Neural progenitor cell (in vitro differentiated cells): ENCODE results near the gene NPIPA8.
"Not testable (repeated sequence)": the region's sequence is repeated elsewhere in the genome, so short reads cannot be mapped to it uniquely, and the experiment has no call there.

Source experiments
- EZH2 ChIP-seq: fragments of 200-600 bp; sonication (generic); IDR thresholded peaks from 2 replicates; pipeline ENCODE4 v1.6.1; 2017; ENCODE audit warnings: antibody characterized with exemption, mild to moderate bottlenecking, moderate library complexity
- EZH2phosphoT487 ChIP-seq: fragments of 200-600 bp; sonication (generic); IDR thresholded peaks from 2 replicates; pipeline ENCODE4 v1.6.1; 2017; ENCODE audit warnings: antibody characterized with exemption
- TF ChIP-seq, protein P1 (sequence below): fragments of 200-600 bp; sonication (generic); IDR thresholded peaks from 2 replicates; pipeline ENCODE4 v1.5.1; 2017; ENCODE audit warnings: antibody characterized with exemption, mild to moderate bottlenecking

DNA sequence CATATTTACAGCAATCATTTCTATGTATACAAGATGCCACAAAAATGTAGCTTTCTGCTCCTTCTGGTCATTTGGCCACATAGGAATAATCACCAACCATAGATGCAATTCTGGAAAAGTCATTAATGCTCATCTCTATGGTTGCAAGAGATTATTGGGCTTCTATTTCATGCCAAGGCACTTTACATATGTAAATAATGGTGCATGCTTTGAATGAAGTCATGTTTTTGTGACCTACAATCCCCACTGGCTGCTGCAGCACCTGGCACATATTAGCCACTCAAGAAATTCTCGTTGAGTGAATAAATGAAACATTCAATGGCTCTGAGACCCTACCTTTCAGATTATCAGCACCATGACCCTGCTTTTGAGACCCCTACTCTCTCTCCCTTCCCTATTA lies 50.2 kb downstream of the NPIPA8 start:
- TF ChIP-seq, protein P1, sequence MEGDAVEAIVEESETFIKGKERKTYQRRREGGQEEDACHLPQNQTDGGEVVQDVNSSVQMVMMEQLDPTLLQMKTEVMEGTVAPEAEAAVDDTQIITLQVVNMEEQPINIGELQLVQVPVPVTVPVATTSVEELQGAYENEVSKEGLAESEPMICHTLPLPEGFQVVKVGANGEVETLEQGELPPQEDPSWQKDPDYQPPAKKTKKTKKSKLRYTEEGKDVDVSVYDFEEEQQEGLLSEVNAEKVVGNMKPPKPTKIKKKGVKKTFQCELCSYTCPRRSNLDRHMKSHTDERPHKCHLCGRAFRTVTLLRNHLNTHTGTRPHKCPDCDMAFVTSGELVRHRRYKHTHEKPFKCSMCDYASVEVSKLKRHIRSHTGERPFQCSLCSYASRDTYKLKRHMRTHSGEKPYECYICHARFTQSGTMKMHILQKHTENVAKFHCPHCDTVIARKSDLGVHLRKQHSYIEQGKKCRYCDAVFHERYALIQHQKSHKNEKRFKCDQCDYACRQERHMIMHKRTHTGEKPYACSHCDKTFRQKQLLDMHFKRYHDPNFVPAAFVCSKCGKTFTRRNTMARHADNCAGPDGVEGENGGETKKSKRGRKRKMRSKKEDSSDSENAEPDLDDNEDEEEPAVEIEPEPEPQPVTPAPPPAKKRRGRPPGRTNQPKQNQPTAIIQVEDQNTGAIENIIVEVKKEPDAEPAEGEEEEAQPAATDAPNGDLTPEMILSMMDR: not testable (repeated sequence)
- not testable (repeated sequence) for TF ChIP-seq EZH2, EZH2phosphoT487
